Smooth muscle cell (in vitro differentiated cells): ENCODE measurements around the gene UBE3B. TPM values are rescaled to one million over a fixed set of nuclear protein-coding genes. Genes with fewer than 3 reads are reported as not detected.

Source experiments
- DNase-seq: peaks from one replicate; lab custom pipeline; 2025; ENCODE audit not compliant: unreplicated experiment; lab: John Stamatoyannopoulos, UW
- H2AFZ ChIP-seq: fragments of 200-600 bp; sonication (generic); 2 replicates; pipeline ENCODE4 v1.6.0; 2016; ENCODE audit warnings: antibody characterized with exemption, low read depth, mild to moderate bottlenecking
- H3F3A ChIP-seq: fragments of 200-600 bp; sonication (generic); 2 replicates; pipeline ENCODE4 v1.6.0; 2017; ENCODE audit warnings: antibody characterized with exemption, low read depth
- H3K27ac ChIP-seq: fragments of 200-600 bp; sonication (generic); 2 replicates; pipeline ENCODE4 v1.5.1; 2016; ENCODE audit warnings: low read depth, mild to moderate bottlenecking
- H3K27me3 ChIP-seq: fragments of 200-600 bp; sonication (generic); 2 replicates; pipeline ENCODE4 v1.6.1; 2016; ENCODE audit warnings: low read depth, mild to moderate bottlenecking
- H3K36me3 ChIP-seq: fragments of 200-600 bp; sonication (generic); 2 replicates; pipeline ENCODE4 v1.5.1; 2016; ENCODE audit warnings: low read depth
- H3K4me1 ChIP-seq: fragments of 200-600 bp; sonication (generic); 2 replicates; pipeline ENCODE4 v1.5.1; 2016; ENCODE audit warnings: low read depth
- H3K4me2 ChIP-seq: fragments of 200-600 bp; sonication (generic); 2 replicates; pipeline ENCODE4 v1.6.0; 2016; ENCODE audit warnings: mild to moderate bottlenecking
- H3K4me3 ChIP-seq: fragments of 200-600 bp; sonication (generic); 2 replicates; pipeline ENCODE4 v1.5.1; 2016; ENCODE audit warnings: mild to moderate bottlenecking
- H3K79me2 ChIP-seq: fragments of 200-600 bp; sonication (generic); 2 replicates; pipeline ENCODE4 v1.6.0; 2016; ENCODE audit warnings: low read depth, mild to moderate bottlenecking
- H3K9ac ChIP-seq: fragments of 200-600 bp; sonication (generic); 2 replicates; pipeline ENCODE4 v1.6.0; 2016; ENCODE audit warnings: low read depth
- H3K9me3 ChIP-seq: fragments of 200-600 bp; sonication (generic); replicated peaks from 2 replicates; pipeline ENCODE4 v1.5.1; 2016; ENCODE audit warnings: low read depth
- H4K20me1 ChIP-seq: fragments of 200-600 bp; sonication (generic); 2 replicates; pipeline ENCODE4 v1.6.0; 2016; ENCODE audit warnings: low read depth
- WGBS: methylation state at CpG from one replicate; pipeline ENCODE4 v1.1.7; 2016; ENCODE audit warnings: low lambda C conversion rate; 5-methylcytosine and 5-hydroxymethylcytosine counted together
- polyA plus RNA-seq: library from polyadenylated mRNA; unstranded; fragments of >200 nt; fragmentation: Nextera tagmentation; extraction: Ambion mirVana; gene quantifications from 2 replicates; pipeline ENCODE4 v1.2.1, GENCODE V29; 2016
- total RNA-seq: library from RNA; depleted of rRNA; stranded (reverse); fragments of >200 nt; gene quantifications from 2 replicates; pipeline ENCODE4 v1.2.3, GENCODE V29; 2014
- TF ChIP-seq, protein P1 (sequence below): fragments of 200-600 bp; sonication (generic); IDR thresholded peaks from 2 replicates; pipeline ENCODE4 v1.5.1; 2017; ENCODE audit warnings: borderline replicate concordance, mild to moderate bottlenecking, antibody characterized with exemption; ENCODE audit not compliant: insufficient read depth, poor library complexity, severe bottlenecking

Gene UBE3B
- total and polyA plus RNA-seq, 2 experiments from 2014 or later = 21.8 to 62.9 TPM

DNA sequence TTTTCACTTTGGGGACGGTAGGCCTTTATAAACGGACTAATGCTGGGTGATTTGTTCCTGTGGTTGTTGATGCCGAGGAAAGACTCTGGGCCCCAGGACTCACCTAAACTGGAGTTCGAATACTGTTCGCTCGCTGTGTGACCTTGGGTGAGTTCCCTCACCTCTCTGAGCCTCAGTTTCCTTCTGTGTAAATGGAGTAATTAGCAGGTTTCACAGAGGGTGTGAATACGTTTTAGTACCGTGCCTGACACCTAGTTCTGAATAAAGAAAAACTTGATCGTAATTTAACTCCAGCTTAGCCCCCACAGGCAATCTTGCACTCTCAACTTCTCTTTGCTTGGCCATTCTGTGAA, 505 bp downstream of the UBE3B start:
- peak overlapping the region; percentile 95 for H3K9ac ChIP-seq
- peak overlapping the region; percentile 80 for H2AFZ ChIP-seq
- DNase-seq = no peak
- no peaks in the 10 kb centered on the region for H3K27me3 ChIP-seq
- H3F3A ChIP-seq = no peaks in the 10 kb centered on the region
- TF ChIP-seq, protein P1, sequence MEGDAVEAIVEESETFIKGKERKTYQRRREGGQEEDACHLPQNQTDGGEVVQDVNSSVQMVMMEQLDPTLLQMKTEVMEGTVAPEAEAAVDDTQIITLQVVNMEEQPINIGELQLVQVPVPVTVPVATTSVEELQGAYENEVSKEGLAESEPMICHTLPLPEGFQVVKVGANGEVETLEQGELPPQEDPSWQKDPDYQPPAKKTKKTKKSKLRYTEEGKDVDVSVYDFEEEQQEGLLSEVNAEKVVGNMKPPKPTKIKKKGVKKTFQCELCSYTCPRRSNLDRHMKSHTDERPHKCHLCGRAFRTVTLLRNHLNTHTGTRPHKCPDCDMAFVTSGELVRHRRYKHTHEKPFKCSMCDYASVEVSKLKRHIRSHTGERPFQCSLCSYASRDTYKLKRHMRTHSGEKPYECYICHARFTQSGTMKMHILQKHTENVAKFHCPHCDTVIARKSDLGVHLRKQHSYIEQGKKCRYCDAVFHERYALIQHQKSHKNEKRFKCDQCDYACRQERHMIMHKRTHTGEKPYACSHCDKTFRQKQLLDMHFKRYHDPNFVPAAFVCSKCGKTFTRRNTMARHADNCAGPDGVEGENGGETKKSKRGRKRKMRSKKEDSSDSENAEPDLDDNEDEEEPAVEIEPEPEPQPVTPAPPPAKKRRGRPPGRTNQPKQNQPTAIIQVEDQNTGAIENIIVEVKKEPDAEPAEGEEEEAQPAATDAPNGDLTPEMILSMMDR = no peak
- no peaks in the 10 kb centered on the region for H3K9me3 ChIP-seq
- H3K4me2 ChIP-seq = peak overlapping the region; percentile 99
- H3K27ac ChIP-seq = peak overlapping the region; percentile 90
- H3K4me1 ChIP-seq = peaks cover 18% of the 10 kb centered on the region
- H3K36me3 ChIP-seq = no peaks in the 10 kb centered on the region
- 18% methylated on average over 9 of the region's 9 CpGs for WGBS
- H4K20me1 ChIP-seq = peaks cover 33% of the 10 kb centered on the region
- peaks cover 75% of the 10 kb centered on the region for H3K79me2 ChIP-seq
- H3K4me3 ChIP-seq = peak overlapping the region; percentile 64

DNA sequence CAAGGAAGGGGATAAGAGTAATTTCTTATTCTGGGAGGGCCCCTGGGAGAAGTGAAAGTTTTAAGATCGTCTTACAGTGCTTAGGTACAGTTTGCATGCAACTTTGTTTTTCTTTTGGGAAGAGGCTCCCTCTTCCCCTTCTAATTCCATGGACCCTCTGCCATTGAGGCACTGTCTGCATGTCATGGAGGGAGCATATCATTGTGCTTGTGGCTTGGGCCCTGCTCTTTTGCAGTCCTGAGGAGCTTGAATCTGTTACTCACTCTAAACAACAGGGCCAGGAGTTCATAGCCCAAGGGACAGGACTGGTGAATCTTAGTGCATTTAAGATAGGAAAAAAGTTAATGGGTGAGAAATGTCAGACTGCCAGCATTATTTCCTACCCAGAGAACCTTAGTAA, 2.3 kb downstream of the UBE3B start:
- H3K27me3 ChIP-seq = no peaks in the 10 kb centered on the region
- H3F3A ChIP-seq = no peaks in the 10 kb centered on the region
- H3K9me3 ChIP-seq = no peaks in the 10 kb centered on the region
- no peak overlapping the region for H2AFZ ChIP-seq
- no peak overlapping the region for H3K9ac ChIP-seq
- DNase-seq = no peak
- H3K27ac ChIP-seq = no peak overlapping the region
- H3K4me3 ChIP-seq = no peak overlapping the region
- WGBS = 100% methylated on average over 1 of the region's 1 CpG
- TF ChIP-seq, protein P1 = no peak
- peaks cover 16% of the 10 kb centered on the region for H4K20me1 ChIP-seq
- no peak overlapping the region for H3K4me2 ChIP-seq
- peaks cover 56% of the 10 kb centered on the region for H3K79me2 ChIP-seq
- H3K4me1 ChIP-seq = peaks cover 18% of the 10 kb centered on the region
- no peaks in the 10 kb centered on the region for H3K36me3 ChIP-seq

DNA sequence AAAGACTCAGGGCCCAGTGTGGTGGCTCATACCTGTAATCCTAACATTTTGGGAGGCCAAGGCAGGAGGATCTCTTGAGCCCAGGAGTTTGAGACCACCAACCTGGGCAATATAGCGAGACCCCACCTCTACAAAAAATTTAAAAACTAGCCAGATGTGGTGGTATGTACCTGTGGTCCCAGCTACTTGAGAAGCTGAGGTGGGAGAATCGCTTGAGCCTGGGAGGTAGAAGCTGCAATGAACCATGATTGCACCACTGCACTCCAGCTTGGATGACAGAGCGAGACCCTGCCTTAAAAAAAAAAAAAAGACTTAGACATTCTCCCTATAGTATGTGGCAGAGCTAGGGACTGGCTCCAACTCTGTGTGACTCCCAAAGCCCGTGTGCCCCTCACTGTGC, 2.9 kb downstream of the UBE3B start:
- 95% methylated on average over 4 of the region's 4 CpGs for WGBS
- Histone ChIP-seq H3K27me3 (no peaks in the 10 kb centered on the region), H3K79me2 (peaks cover 50% of the 10 kb centered on the region), H3K4me3 (no peak overlapping the region), H2AFZ (no peak overlapping the region), H3K9me3 (no peaks in the 10 kb centered on the region), H3F3A (no peaks in the 10 kb centered on the region), H3K36me3 (no peaks in the 10 kb centered on the region), H3K4me2 (no peak overlapping the region), H3K4me1 (peaks cover 18% of the 10 kb centered on the region), H3K27ac (no peak overlapping the region), H3K9ac (no peak overlapping the region), H4K20me1 (peaks cover 10% of the 10 kb centered on the region)
- TF ChIP-seq, protein P1 = no peak
- no peak for DNase-seq

DNA sequence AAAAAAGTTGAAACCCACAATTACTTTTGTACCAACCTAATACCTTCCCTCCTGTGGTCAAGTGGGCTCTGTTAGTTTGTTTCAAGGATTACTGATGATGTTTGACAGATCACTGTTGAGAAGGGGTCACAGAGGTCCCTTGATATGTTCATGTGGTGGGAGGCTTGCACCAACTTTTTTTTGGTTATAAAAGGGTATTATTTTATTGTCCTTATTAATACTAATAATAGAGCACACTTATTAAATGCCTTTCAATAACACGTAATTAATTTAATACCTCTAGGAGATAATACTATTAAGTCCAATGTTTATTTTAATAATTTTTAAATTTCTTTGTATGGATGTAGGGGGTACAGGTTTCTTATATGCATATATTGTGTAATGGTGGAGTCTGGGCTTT, 4.4 kb downstream of the UBE3B start:
- 95% methylated on average over 1 of the region's 1 CpG for WGBS
- Histone ChIP-seq H3K4me3 (no peak overlapping the region), H2AFZ (no peak overlapping the region), H3K9ac (no peak overlapping the region), H3K27ac (no peak overlapping the region), H3K9me3 (no peaks in the 10 kb centered on the region), H3K4me2 (no peak overlapping the region), H4K20me1 (no peaks in the 10 kb centered on the region), H3K36me3 (peaks cover 9% of the 10 kb centered on the region), H3K27me3 (no peaks in the 10 kb centered on the region), H3K4me1 (peaks cover 10% of the 10 kb centered on the region), H3K79me2 (peaks cover 35% of the 10 kb centered on the region), H3F3A (no peaks in the 10 kb centered on the region)
- no peak for DNase-seq
- TF ChIP-seq, protein P1 = no peak
